GM21423 (cell line): ENCODE measurements around the gene ATP8B3.

Experiments used
- ATAC-seq: cut with Tn5 transposase; IDR thresholded peaks from one replicate; pipeline ENCODE4 v1.9.1; 2021; ENCODE audit warnings: mild to moderate bottlenecking, moderate library complexity; ENCODE audit not compliant: unreplicated experiment

The ATP8B3 gene

GRCh38 chr19:1836458-1837221 is 24.6 kb upstream of the ATP8B3 start:
- ATAC-seq, result no peak

- no peak for ATAC-seq
These were observed 21.5 kb upstream of the ATP8B3 start for GRCh38 chr19:1833540-1833939.

GRCh38 chr19:1832046-1832663 is 20.1 kb upstream of the ATP8B3 start:
- no peak for ATAC-seq

GRCh38 chr19:1830978-1831377 is 18.9 kb upstream of the ATP8B3 start:
- ATAC-seq, result no peak

GRCh38 chr19:1830568-1830967 is 18.5 kb upstream of the ATP8B3 start:
- no peak for ATAC-seq

GRCh38 chr19:1829958-1830357 is 17.9 kb upstream of the ATP8B3 start:
- ATAC-seq, result no peak

GRCh38 chr19:1828279-1829238 is 16.5 kb upstream of the ATP8B3 start:
- ATAC-seq, result no peak

- no peak for ATAC-seq
These were observed 15.6 kb upstream of the ATP8B3 start for GRCh38 chr19:1827566-1828278.

- ATAC-seq, result no peak
These were observed 14.8 kb upstream of the ATP8B3 start for GRCh38 chr19:1826557-1827521.

- ATAC-seq, result no peak
These were observed 14.0 kb upstream of the ATP8B3 start for GRCh38 chr19:1825909-1826556.

GRCh38 chr19:1824252-1824622 is 12.2 kb upstream of the ATP8B3 start:
- ATAC-seq, result no peak

DNA sequence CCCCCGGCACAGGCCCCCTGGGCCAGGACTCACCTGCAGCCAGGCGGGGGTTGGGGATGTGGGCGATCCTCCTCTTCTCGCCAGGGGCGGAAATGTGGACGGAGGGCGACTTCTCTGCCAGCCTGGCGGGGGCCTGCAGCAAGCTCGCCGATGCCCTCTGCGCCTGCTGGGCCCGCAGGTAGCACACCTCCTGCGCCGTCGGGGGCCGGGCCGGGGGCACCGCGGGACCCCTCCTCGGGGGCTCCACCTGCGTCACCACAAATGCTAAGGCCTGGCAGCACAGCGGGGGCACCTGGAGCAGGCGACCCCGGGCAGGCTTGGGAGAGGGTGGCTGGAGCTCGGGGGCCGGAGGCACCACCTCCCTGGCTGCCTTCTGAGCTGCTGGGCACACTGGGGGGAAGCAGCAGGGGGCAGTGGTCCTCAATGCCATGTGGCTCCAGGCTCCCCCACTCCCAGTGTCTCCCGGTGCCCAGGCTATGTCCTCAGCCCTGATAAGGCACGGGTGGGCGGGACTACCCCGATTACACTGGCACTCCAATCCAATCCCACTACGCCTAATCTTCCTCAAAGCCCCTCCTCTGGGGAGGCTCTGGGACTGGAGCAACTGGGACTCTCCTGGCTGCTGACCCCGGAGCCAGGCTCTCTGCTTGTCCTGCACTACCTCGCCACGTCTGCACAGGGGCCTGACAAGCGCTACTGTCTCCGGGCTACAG is 11.6 kb upstream of the ATP8B3 start:
- no peak for ATAC-seq

GRCh38 chr19:1823020-1823419 is 10.9 kb upstream of the ATP8B3 start:
- no peak for ATAC-seq

DNA sequence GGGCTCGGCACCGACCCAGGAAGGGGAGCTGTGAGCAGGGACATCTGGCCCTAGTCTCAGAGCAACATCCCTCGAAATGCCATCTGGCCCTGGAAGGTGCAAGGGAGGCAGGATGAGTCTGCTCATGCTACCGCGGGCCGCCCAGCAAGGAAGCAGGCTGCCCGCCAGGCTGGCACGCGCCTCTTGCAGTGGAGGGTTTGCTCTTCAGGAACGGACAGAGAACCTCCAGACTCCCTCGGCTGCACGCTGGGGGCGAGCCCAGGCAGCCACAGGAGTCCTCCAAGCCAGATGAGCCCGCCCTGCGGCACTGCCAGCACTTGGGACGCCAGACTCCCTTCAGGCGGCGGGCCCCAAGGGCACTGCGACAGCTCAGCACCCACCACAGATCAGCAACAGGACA is 10.1 kb upstream of the ATP8B3 start:
- ATAC-seq, result no peak

DNA sequence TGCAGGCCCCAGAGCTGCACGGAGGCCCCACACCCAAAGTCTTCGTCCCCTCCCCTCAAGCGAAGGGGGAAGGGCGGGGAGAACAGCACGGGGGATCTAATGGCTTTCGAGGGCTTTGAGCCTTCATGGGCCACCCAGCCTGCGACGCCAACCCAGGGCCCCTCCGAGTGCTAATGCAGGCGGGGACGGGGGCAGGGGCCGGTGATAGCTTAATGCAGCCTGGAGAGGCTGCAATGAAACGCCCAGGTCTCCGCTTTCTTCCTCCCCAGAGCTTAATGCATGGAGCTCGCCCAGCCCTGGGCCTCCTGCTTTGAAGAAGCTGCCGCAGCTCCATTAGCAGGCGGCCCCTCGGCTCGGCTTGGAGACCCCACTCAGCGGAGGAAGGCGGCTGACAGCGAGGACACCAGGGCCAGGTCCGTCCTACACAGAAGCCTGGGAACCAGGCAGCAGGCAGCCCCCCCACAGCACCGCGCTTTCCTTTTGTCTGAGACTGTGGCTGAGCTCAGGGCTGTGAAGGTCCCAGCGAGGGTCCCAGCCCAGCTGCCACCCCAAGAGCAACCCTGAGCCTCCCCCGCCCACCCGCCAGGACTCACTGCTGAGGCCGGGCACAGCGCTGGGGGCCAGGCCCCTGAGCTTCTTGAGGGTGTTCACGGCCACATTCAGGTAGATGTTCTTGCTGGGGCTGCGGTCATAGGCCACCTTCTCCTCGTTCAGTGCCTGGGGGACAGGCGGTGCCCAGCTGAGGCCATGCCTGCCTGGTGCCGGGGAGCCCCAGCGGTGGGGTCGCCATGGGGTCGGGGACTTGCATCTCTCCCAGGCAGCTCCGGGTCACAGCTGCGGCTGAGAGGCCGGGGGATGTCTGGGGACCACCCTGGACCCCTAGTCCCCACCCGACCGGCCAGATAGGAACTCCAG is 7.5 kb upstream of the ATP8B3 start:
- no peak for ATAC-seq

DNA sequence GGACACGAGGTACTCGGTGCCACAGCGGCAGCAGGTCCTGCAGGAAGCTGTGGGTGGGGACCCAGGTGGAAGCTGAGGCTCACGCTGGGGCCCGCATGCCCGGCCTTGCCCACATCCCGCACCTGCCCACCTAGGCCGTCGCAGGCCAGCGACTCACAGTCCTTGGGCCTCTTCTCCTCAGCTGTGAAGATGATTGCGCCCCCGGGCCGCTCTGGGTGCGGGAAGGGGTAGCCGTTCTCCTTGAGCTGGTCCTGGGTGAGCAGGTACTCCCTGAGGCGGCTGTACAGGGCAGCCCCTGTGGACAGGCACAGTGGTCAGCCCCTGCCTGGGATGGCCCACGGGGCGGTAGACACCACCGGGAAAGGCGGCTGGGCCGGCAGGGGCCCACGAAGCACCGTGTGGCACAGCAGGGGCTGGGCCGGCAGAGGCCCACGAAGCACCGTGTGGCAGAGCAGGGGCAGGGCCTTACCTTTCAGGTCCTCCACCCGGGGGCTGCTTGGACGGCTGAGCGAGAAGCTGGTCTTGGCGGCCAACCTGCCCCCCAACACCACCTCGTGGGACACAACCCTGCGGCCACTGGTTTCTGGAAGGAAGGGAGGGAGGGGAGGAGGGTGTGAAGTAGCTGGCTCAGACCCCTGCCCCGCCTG is 6.6 kb upstream of the ATP8B3 start:
- ATAC-seq, result no peak

GRCh38 chr19:1817553-1818179 is 5.6 kb upstream of the ATP8B3 start:
- ATAC-seq, result no peak
